Purkinje cell (primary cell): ENCODE measurements around the gene TVP23B. TPM values are rescaled to one million over a fixed set of nuclear protein-coding genes. Genes with fewer than 3 reads are reported as not detected.

Source experiments
- polyA plus RNA-seq: library from polyadenylated mRNA; unstranded; fragments of >200 nt; fragmentation: Nextera tagmentation; gene quantifications from 2 replicates; pipeline ENCODE4 v1.2.1, GENCODE V29; 2014

Gene TVP23B
- 144 and 174 TPM in 2 replicates for polyA plus RNA-seq

DNA sequence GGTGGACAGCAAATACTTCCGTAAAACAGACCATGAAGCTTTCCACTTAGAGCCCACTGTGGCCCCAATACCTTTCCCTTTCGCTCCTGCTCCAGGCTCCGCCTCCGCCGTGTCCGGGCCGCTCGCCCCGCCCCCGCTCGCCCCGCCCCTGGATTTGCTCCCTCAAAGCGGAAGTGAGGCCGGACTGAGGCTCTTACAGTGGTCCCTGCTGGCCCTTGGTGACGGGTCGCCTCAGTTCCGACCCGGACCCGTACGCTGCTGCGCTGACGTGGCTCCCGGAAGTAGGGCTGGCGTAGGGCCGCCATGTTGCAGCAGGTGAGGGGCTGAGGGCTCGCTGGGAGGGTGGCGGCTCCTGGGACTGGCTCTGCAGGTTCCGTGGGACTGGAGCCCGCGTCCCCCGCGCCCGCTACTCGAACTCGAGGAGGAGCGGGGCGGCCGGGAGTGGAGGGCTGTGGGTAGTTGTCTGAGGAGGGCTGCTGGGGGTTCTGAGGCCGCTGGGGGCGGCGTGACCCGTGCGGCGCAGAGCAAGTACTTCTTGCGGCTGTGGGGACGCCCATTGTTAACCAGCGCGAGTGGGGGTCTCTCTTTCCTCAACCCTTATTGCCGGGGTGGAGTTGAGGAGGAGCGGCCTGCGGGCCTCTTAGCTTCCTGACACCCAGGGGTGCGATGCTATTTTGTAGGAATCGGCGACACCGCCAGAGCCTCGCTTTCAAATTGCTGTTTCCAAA is at the start of gene TVP23B:
Gene TVP23B (plus strand): TSS at position 193 of the 728 bp plus-strand sequence. CDS start 111 bp downstream, at position 304.

GRCh38 chr17:18743699-18744421 is 37.1 kb upstream of the TVP23B start, which contains the start of gene FBXW10:
Gene FBXW10 (plus strand): TSS chr17:18744054. CDS start chr17:18744245, 191 bp downstream.

Other genes starting within 250 kb of the TVP23B start
- gene TBC1D28, start 136.8 kb upstream of the TVP23B start, polyA plus RNA-seq: not detected in 2 replicates
- gene FOXO3B, start 98.9 kb upstream of the TVP23B start, polyA plus RNA-seq: not detected in 2 replicates
- gene FBXW10, start 37.1 kb upstream of the TVP23B start, polyA plus RNA-seq: 0.28 TPM in 1 of 2 replicates, not detected in the other
- gene PRPSAP2, start 76.9 kb downstream of the TVP23B start, polyA plus RNA-seq: 20.1 and 23.9 TPM in 2 replicates
- not detected in 2 replicates for gene SLC5A10, start 171.0 kb downstream of the TVP23B start, polyA plus RNA-seq
- gene FAM83G, start 223.6 kb downstream of the TVP23B start, polyA plus RNA-seq: not detected in 2 replicates